Measurements from ENCODE around the gene PLCXD3. TPM values are rescaled to one million over a fixed set of nuclear protein-coding genes. Genes with fewer than 3 reads are reported as not detected.

PLCXD3 gene
- total and polyA plus RNA-seq, 12 donors: 25.4 to 104 (median 51.6) TPM

- Histone ChIP-seq H3K27ac (no peak overlapping the region), H3K4me3 (no peak overlapping the region), H3K4me1 (peaks cover 7 to 59% (median 31%) of the 10 kb centered on the region in 9 donors), H3K9me3 (no peaks in the 10 kb centered on the region), H3K27me3 (no peaks in the 10 kb centered on the region), H3K36me3 (no peaks in the 10 kb centered on the region)
- no peak for DNase-seq
- no peak for TF ChIP-seq CTCF (IDR thresholded peaks at IDR 0.05)
- intact Hi-C loops (cut with DNase I): loop anchor here in 1 of 10 donors (5.0 kb wide), 2 partner anchors 70 to 435 kb away; no protein-coding TSS in a partner anchor
- no peak for ATAC-seq
These were observed 172.7 kb downstream of the PLCXD3 start for GRCh38 chr5:41337724-41338123.

GRCh38 chr5:41337216-41337615 lies 173.2 kb downstream of the PLCXD3 start:
- peaks cover 7 to 59% (median 31%) of the 10 kb centered on the region in 9 donors for H3K4me1 ChIP-seq
- no peaks in the 10 kb centered on the region for H3K36me3 ChIP-seq
- DNase-seq: no peak
- TF ChIP-seq CTCF (IDR thresholded peaks at IDR 0.05): no peak
- H3K27ac ChIP-seq: peak overlapping the region in 2 of 10 donors; percentile 7 to 20
- no peaks in the 10 kb centered on the region for H3K9me3 ChIP-seq
- no peaks in the 10 kb centered on the region for H3K27me3 ChIP-seq
- H3K4me3 ChIP-seq: no peak overlapping the region
- no peak for ATAC-seq
- intact Hi-C loops (cut with DNase I): loop anchor here in 1 of 10 donors (5.0 kb wide), 2 partner anchors 70 to 435 kb away; no protein-coding TSS in a partner anchor

- no peak for TF ChIP-seq CTCF (IDR thresholded peaks at IDR 0.05)
- Histone ChIP-seq H3K36me3 (no peaks in the 10 kb centered on the region), H3K27me3 (no peaks in the 10 kb centered on the region), H3K27ac (peak overlapping the region in 2 of 10 donors; percentile 7 to 20), H3K9me3 (no peaks in the 10 kb centered on the region), H3K4me1 (peaks cover 7 to 59% (median 31%) of the 10 kb centered on the region in 9 donors), H3K4me3 (no peak overlapping the region)
- no peak for DNase-seq
- 60 to 79% methylated on average over 1 of the region's 1 CpG for WGBS, 2 donors
- ATAC-seq: no peak
- intact Hi-C loops (cut with DNase I): loop anchor here in 1 of 10 donors (5.0 kb wide), 2 partner anchors 69 to 434 kb away; no protein-coding TSS in a partner anchor
These were observed 173.9 kb downstream of the PLCXD3 start for GRCh38 chr5:41336471-41336870.

- Histone ChIP-seq H3K27me3 (no peaks in the 10 kb centered on the region), H3K4me1 (peaks cover 7 to 59% (median 31%) of the 10 kb centered on the region in 9 donors), H3K27ac (peak overlapping the region in 5 of 10 donors; percentile 1 to 74 (median 52)), H3K9me3 (no peaks in the 10 kb centered on the region), H3K36me3 (no peaks in the 10 kb centered on the region), H3K4me3 (no peak overlapping the region)
- DNase-seq (no peak), ATAC-seq (no peak)
- TF ChIP-seq CTCF (IDR thresholded peaks at IDR 0.05): no peak
- intact Hi-C loops (cut with DNase I): loop anchor here in 1 of 10 donors (5.0 kb wide), 2 partner anchors 68 to 433 kb away; no protein-coding TSS in a partner anchor
- 28 to 50% methylated on average over 4 of the region's 4 CpGs for WGBS, 2 donors
These were observed 174.7 kb downstream of the PLCXD3 start for GRCh38 chr5:41335596-41336181.
